GM12873 (cell line): Measurements from ENCODE around the gene UBXN6.

Experiments
- CTCF ChIP-seq: IDR thresholded peaks from 2 replicates; pipeline ENCODE4 v1.5.1; 2012; ENCODE audit warnings: low read depth, mild to moderate bottlenecking, moderate library complexity, low read length, control low read depth; ENCODE audit not compliant: insufficient read depth; ENCODE audit errors: missing control alignments

Gene UBXN6

DNA sequence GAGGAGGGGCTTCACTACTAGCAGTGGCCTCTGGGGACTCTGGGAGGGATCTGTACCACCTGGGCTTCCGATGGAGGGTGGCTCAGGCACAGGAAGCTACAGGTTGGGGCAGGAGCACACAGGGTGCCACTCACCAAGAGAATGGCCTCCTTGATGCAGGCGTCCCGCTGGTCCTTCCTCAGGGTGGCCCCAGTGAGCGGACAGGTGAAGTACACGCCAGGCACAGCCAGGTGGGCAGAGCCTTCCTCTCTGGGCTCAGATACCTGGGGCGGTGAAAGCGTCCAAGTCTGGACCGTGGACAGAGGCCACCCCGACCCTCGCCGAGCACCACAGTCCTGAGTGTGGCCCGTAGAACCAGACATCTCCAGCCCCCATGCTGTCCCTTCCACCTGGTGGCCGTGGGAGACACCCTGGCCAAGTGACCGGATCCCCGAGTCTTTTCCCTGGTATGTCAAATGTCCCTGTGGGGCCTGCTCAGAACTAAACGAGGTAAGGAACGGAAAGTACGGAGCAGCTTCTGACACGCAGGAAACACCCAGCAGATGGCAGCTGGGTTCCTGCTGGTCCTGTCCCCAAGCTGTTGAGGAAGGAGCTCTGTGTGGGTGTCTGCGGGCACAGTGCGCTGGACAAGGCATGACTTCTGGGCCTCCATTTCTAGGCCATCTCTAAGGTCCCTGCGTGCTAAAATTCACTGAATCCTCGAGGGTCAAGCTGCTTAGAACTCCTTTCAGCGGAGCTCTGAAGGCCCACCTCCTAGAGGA, 5.2 kb downstream of the UBXN6 start:
- no peak for TF ChIP-seq CTCF

- TF ChIP-seq CTCF = no peak
Measured at GRCh38 chr19:4449639-4450028, 8.0 kb downstream of the UBXN6 start.

DNA sequence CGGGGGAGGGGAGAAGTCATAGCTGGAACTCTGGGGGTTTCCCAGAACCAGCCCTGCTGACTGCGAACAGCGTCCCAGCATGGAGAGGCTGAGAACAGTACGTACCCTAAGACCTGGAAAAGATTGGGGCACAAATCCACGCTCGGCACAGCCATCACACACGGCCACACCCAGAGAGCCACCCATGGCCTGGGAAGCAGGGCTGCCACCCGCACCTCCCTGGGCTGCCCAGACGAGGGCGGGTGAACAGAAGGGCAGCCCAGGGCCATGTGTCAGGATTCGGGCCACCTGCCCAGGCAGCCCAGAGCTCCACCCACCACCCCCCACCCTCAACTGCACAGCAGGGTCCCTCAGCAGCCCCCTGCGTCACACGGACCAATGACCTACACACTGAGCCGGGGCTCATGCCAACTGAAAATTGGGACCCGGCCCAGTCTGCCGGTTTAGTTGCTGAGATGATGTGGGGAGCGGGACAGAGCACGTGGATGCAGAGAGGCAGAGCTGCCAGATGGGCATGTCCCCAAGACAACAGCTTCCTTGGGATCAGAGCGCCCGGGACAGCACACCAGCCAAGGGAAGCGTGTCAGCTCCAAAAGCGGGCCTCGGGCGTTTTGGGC, 8.5 kb downstream of the UBXN6 start:
- TF ChIP-seq CTCF = no peak

DNA sequence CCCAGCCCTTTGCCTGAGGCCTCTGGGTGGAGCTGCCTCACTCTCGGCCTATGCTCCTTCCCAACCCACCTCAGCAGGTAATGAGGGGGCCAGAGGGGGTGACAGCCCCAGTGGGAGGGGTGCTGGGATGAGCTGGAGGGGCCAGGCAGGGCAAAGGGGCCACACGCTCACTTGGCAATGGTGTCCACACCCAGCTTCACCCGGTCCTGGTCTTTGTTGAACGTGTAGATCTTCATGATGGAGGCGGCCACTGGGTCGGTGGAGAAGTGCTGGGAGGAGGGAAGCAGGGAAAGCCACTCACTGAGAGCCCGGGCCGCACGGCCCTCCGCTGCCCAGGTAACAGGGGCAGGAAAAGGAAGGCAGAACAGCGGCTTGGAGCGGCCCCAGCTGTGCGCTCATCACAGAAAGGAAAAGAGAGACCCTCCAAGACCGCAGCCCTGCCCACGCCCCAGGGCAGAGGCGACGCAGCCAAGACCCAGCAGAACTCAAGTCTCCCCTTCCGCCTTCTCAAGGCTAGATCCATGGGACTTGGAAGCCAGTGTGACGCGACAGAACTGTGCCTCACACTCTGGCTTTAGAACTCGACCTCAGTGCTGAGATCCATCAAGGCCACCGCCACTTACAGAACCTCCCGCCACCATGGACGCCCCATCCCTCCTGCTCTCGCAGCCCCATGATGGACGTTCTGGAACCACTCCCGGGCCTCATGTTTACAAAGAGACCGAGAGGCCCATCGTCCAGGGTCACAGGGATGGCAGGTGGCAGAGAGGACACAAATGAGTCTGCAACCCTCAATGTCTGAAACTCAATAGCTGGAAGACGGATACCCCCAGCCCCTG, 9.2 kb downstream of the UBXN6 start:
- TF ChIP-seq CTCF = no peak

DNA sequence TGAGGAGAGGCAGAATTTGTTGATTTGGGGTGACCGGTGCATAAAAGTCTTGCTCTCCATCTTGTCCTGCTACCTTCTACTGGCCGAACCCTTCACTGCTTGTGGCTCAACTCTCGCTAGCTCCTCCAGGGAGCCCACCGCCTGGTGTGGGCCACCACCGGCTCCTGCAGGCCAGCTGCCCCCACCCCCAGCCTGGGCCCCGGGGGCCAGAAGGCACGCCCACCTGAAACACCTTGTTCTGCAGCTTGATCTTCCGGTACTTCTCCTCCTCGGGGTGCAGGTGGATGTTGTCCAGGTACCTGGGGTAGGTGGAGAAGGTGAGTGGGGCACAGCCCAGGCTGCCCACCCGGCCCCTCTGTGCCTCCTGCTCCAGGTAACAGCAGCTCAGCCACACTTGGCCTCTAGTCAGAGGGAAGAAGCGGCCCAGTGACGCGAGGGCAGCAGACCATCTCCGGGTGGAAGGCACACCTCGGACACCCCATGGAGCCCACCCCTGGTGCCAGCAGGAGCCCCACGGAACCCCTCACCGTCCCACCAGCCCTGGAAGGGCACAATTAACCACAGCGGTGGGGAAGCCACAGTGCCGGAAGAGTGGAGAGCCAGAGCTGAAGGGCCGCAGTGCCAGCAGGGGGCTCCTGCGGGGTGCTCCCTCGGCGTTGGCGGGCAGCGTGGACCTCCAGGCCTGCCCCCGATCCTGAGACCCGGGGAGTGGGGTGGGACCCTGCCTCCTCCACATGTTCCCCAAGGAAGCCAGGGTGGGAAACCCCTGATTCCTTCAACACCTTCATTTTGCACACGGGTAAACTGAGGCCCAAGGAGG, 10.1 kb downstream of the UBXN6 start:
- no peak for TF ChIP-seq CTCF

- no peak for TF ChIP-seq CTCF
Measured at GRCh38 chr19:4446704-4447200, 10.8 kb downstream of the UBXN6 start.
